Effector memory CD4-positive, alpha-beta T cell (primary cell): Measurements from ENCODE around the gene PPP3CA.

Experiments used
- DNase-seq, 3 donors: peaks; one replicate each; pipeline ENCODE4 v3.0.0-alpha.2; 2020
- H3K27ac ChIP-seq: 2 replicates; pipeline ENCODE4 v1.7.0; 2013; ENCODE audit warnings: mild to moderate bottlenecking, low read length, moderate library complexity; ENCODE audit not compliant: insufficient read depth, poor library complexity, severe bottlenecking
- H3K27me3 ChIP-seq: replicated peaks from 2 replicates; pipeline ENCODE4 v1.7.0; 2013; ENCODE audit warnings: mild to moderate bottlenecking, low read length; ENCODE audit not compliant: insufficient read depth, control insufficient read depth, poor library complexity, severe bottlenecking
- H3K36me3 ChIP-seq: 2 replicates; pipeline ENCODE4 v1.7.0; 2013; ENCODE audit warnings: mild to moderate bottlenecking, low read length, moderate library complexity; ENCODE audit not compliant: control insufficient read depth, insufficient read depth
- H3K4me1 ChIP-seq: 2 replicates; pipeline ENCODE4 v1.7.0; 2013; ENCODE audit warnings: low read length, mild to moderate bottlenecking; ENCODE audit not compliant: control insufficient read depth, insufficient read depth, poor library complexity, severe bottlenecking
- H3K4me3 ChIP-seq: 2 replicates; pipeline ENCODE4 v1.7.0; 2013; ENCODE audit warnings: low read length, low read depth, mild to moderate bottlenecking; ENCODE audit not compliant: insufficient read depth, poor library complexity, severe bottlenecking
- H3K9me3 ChIP-seq: 2 replicates; pipeline ENCODE4 v1.7.0; 2013; ENCODE audit warnings: mild to moderate bottlenecking, low read length, moderate library complexity; ENCODE audit not compliant: control insufficient read depth

The PPP3CA gene

GRCh38 chr4:101264512-101264911 is 82.8 kb downstream of the PPP3CA start:
- Histone ChIP-seq H3K36me3 (no peaks in the 10 kb centered on the region), H3K27me3 (no peaks in the 10 kb centered on the region), H3K27ac (no peak overlapping the region), H3K4me3 (no peak overlapping the region), H3K9me3 (no peaks in the 10 kb centered on the region), H3K4me1 (no peaks in the 10 kb centered on the region)
- DNase-seq: no peak

- Histone ChIP-seq H3K9me3 (no peaks in the 10 kb centered on the region), H3K27me3 (no peaks in the 10 kb centered on the region), H3K27ac (no peak overlapping the region), H3K36me3 (no peaks in the 10 kb centered on the region), H3K4me3 (no peak overlapping the region), H3K4me1 (no peaks in the 10 kb centered on the region)
- DNase-seq: no peak
These were observed 84.6 kb downstream of the PPP3CA start for GRCh38 chr4:101262683-101263082.

GRCh38 chr4:101259876-101260275 is 87.5 kb downstream of the PPP3CA start:
- H3K27ac ChIP-seq: no peak overlapping the region
- DNase-seq: no peak
- H3K9me3 ChIP-seq: no peaks in the 10 kb centered on the region
- no peaks in the 10 kb centered on the region for H3K36me3 ChIP-seq
- no peak overlapping the region for H3K4me3 ChIP-seq
- H3K4me1 ChIP-seq: no peaks in the 10 kb centered on the region
- H3K27me3 ChIP-seq: no peaks in the 10 kb centered on the region

- Histone ChIP-seq H3K9me3 (no peaks in the 10 kb centered on the region), H3K27me3 (no peaks in the 10 kb centered on the region), H3K4me3 (no peak overlapping the region), H3K27ac (no peak overlapping the region), H3K36me3 (no peaks in the 10 kb centered on the region), H3K4me1 (no peaks in the 10 kb centered on the region)
- DNase-seq: no peak
These were observed 88.4 kb downstream of the PPP3CA start for GRCh38 chr4:101258883-101259282.

DNA sequence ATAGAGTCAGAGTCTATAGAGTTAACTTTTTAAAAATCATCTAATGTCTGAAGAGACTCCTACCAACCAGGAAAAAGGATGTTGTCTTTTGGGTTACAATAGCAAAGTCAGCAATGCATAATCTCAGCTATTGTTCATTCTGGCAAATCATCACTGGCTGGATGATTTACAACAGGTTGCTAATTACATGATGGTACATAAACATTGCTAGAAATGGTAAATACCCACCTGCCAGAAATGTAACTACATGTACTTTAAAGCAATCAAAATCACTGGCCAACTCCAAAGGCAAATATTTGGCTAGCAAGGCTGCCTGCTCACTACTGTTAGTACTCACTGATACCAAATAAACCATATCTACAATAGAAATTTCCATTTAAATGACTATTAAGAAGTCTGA is 91.1 kb downstream of the PPP3CA start:
- Histone ChIP-seq H3K9me3 (no peaks in the 10 kb centered on the region), H3K27me3 (no peaks in the 10 kb centered on the region), H3K4me3 (no peak overlapping the region), H3K27ac (no peak overlapping the region), H3K4me1 (no peaks in the 10 kb centered on the region), H3K36me3 (no peaks in the 10 kb centered on the region)
- no peak for DNase-seq

GRCh38 chr4:101254776-101255175 is 92.5 kb downstream of the PPP3CA start:
- no peak for DNase-seq
- Histone ChIP-seq H3K36me3 (no peaks in the 10 kb centered on the region), H3K9me3 (no peaks in the 10 kb centered on the region), H3K4me1 (no peaks in the 10 kb centered on the region), H3K4me3 (no peak overlapping the region), H3K27me3 (no peaks in the 10 kb centered on the region), H3K27ac (no peak overlapping the region)

- no peaks in the 10 kb centered on the region for H3K27me3 ChIP-seq
- H3K4me1 ChIP-seq: no peaks in the 10 kb centered on the region
- no peaks in the 10 kb centered on the region for H3K9me3 ChIP-seq
- no peak for DNase-seq
- H3K27ac ChIP-seq: no peak overlapping the region
- H3K36me3 ChIP-seq: no peaks in the 10 kb centered on the region
- no peak overlapping the region for H3K4me3 ChIP-seq
These were observed 94.2 kb downstream of the PPP3CA start for GRCh38 chr4:101253121-101253520.

DNA sequence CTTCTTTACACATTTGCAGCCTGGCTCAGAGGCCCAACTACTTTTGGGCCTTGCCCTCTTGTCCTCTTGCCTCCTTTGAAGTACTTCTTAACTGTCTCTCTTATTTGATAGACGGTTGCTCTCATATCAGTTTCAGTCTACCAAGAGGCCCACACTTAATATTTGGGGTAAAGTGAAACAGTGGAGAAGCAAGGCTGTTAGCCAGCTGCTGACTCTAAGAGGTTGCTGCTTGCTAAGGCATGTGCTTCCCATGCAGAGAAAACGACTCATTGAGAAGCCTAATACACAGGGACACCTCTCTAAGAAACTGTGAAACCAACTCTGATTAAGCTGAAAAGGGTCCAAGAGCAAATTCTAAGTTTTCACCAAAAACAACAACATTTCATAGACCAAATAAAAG is 94.6 kb downstream of the PPP3CA start:
- Histone ChIP-seq H3K27ac (no peak overlapping the region), H3K9me3 (no peaks in the 10 kb centered on the region), H3K4me3 (no peak overlapping the region), H3K27me3 (no peaks in the 10 kb centered on the region), H3K36me3 (no peaks in the 10 kb centered on the region), H3K4me1 (no peaks in the 10 kb centered on the region)
- DNase-seq: no peak

DNA sequence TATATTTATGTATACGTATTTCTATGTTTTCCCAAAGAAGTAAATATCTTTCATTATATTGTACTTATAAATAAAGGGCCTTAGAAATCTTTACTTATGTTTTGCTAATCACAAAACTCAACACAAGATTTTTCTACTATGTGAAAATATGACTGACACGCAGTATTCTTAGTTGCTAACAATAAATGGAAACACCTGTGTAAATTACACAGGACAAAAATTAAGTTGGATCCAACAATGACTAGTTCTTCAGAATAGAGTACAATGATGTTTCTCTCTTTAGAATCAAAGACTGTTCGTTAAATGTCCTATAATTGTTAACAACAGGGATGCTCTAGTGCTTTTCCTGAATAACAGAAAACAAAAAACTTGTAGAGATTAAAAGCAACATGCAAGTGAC is 96.1 kb downstream of the PPP3CA start:
- H3K27ac ChIP-seq: no peak overlapping the region
- no peaks in the 10 kb centered on the region for H3K9me3 ChIP-seq
- no peaks in the 10 kb centered on the region for H3K4me1 ChIP-seq
- no peak for DNase-seq
- no peaks in the 10 kb centered on the region for H3K36me3 ChIP-seq
- no peak overlapping the region for H3K4me3 ChIP-seq
- H3K27me3 ChIP-seq: no peaks in the 10 kb centered on the region

GRCh38 chr4:101244349-101244748 is 103.0 kb downstream of the PPP3CA start:
- no peak overlapping the region for H3K4me3 ChIP-seq
- H3K27me3 ChIP-seq: no peaks in the 10 kb centered on the region
- H3K9me3 ChIP-seq: no peaks in the 10 kb centered on the region
- no peak for DNase-seq
- no peaks in the 10 kb centered on the region for H3K4me1 ChIP-seq
- H3K36me3 ChIP-seq: no peaks in the 10 kb centered on the region
- H3K27ac ChIP-seq: no peak overlapping the region

DNA sequence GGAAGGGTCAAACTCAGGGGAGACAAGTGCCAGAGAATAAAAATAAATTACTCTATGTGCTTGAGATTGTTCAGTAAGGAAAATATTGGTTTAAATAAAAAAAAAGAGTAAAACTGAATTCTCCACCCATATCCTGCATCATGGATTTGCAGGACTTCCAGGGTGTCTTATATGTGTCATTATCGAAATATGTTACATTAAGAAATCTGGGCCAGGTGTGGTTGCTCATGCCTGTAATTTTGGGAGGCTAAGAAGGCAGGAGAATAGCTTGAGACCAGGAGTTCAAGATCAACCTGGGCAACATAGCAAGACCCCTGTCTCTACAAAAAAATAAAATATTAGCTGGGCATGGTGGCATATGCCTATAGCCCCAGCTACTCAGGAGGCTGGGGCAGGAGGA is 104.9 kb downstream of the PPP3CA start:
- H3K4me3 ChIP-seq: no peak overlapping the region
- no peaks in the 10 kb centered on the region for H3K27me3 ChIP-seq
- DNase-seq: no peak
- no peaks in the 10 kb centered on the region for H3K9me3 ChIP-seq
- no peaks in the 10 kb centered on the region for H3K36me3 ChIP-seq
- H3K27ac ChIP-seq: no peak overlapping the region
- no peaks in the 10 kb centered on the region for H3K4me1 ChIP-seq
